Hindlimb muscle (tissue), 1 donor: Measurements from ENCODE around the gene SLC29A3. TPM values are rescaled to one million over a fixed set of nuclear protein-coding genes. Genes with fewer than 3 reads are reported as not detected.

ENCODE experiments used
- DNase-seq: peaks from one replicate; pipeline ENCODE4 v3.0.0-alpha.2; 2013
- polyA plus RNA-seq: library from polyadenylated mRNA; unstranded; fragments of 120-200 nt; gene quantifications from one replicate; pipeline ENCODE4 v1.2.1, GENCODE V29; 2013; ENCODE audit not compliant: insufficient read length

Gene SLC29A3
- polyA plus RNA-seq, 1 donor = 3.9 TPM

DNA sequence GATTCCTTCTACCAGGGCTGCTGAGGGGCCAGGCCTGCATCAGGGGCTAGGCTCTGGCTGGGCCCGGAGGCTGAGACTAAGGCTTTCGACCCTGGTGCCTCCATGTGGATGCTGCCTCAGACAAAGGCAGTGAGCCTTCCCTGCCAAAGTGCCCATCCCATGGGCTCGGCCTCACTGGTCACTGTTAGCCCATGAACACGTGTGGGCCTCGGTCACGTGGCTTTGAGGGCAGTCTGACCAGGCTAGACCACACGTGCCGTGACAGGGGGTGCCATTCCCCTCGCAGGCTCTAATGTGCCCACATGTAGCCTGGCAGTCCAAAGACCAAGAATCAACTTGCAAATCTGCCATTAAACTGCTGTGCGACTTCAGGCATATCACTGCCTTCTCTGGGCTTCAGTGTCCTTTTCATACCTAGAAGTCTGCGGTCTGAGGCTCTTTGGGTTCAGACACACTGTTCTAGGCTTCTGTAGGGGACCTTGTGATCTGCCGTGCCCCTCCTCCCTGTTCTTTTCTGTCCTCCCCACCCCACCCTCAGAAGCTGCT is 17.6 kb upstream of the SLC29A3 start:
- DNase-seq = no peak

DNA sequence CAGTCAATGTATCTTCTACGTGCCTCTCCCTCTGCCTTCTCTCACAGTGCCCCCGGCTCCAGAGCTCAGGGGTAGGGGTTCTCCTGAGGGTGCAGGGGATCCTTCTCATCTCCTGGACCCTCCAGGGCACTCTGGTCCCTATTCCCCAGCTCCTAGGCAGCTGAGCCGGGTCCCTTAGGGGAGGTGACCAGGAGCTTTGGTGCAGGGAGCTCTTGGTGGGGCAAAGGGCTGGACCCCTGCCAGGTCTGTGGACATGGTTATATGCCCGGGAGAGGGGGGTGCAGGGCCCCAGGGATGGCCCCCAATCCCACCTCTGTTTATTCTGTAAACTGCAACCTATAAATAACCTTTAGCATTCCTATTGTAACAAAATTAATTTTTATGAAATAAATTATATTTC is 16.6 kb upstream of the SLC29A3 start:
- DNase-seq = no peak

GRCh38 chr10:71302874-71303568 is 16.0 kb upstream of the SLC29A3 start:
- peak; percentile 48 for DNase-seq

GRCh38 chr10:71303569-71303907 is 15.5 kb upstream of the SLC29A3 start:
- no peak for DNase-seq

- no peak for DNase-seq
Observed at GRCh38 chr10:71304914-71305313, 14.1 kb upstream of the SLC29A3 start.

DNA sequence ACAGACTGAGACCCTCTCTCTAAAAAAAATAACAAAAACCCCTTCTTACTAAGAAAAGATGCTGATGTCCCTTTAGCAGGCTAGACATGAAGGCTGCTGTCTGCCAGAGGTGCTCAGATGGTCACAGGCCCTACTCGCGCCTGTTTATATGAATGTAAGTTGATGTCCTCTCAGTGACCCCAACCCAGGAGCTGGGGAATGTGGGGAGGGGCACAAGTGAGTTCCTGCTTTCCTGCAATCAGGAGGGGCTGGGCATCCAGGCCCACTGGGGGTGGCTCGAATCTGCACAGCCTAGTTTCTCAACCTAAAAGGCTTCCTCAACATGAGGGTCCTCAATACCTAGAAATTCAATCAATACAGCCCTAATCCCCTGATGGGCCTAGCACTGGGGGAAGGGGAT is 12.1 kb upstream of the SLC29A3 start:
- DNase-seq = no peak

GRCh38 chr10:71307469-71308085 is 11.5 kb upstream of the SLC29A3 start:
- no peak for DNase-seq

GRCh38 chr10:71308244-71308643 is 10.8 kb upstream of the SLC29A3 start:
- DNase-seq = no peak

- no peak for DNase-seq
Observed at GRCh38 chr10:71308985-71309384, 10.1 kb upstream of the SLC29A3 start.

GRCh38 chr10:71309919-71310318 is 9.1 kb upstream of the SLC29A3 start:
- no peak for DNase-seq

- no peak for DNase-seq
Observed at GRCh38 chr10:71312220-71312619, 6.8 kb upstream of the SLC29A3 start.

DNA sequence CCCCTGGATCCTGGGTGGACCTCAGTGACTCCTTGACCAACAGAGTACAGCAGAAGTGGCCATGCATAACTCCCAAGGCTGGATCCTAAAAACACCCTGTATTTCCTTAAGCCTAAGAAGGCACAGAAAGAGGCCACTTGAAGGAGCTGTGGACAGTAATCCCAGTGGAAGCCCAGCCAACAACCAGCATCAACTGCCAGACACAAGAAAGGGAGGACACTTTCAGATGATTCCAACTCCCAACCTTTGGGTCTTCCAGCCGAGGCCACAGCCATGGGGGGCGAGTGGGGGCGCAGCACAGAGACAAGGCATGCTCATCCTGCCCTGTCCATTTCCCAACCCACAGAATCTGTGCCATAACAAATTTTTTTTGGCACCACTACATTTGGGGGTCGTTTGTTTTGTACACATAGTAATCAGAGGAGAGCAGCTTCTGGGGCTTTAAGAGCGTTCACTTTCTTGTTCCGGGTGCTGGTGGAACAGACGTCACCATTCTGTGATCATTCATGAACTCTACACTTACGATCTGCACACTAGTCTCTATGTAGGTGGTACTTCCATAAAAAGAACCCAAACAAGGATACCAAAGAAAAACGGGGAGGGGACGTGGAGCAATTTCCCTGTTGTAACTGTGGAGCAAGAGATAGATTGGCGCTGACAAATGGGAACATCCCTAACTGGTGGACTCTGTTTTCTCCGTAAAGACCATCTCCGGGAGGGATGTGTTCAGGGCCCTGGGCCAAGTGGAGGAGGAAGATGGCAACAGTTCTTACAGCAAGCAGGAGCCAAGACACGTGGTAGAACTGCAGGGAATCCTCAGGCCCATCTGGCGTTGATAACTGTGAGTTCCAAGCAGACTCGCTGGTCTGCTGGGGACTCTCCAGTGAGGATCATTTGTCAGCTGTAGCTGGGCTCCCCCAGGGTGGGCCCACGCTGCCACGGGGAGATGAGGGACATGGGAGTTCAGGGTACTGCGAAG is 6.0 kb upstream of the SLC29A3 start:
- DNase-seq = peak; percentile 86

- DNase-seq = peak; percentile 74
Observed at GRCh38 chr10:71314028-71314693, 4.9 kb upstream of the SLC29A3 start.

- DNase-seq = no peak
Observed at GRCh38 chr10:71314694-71315225, 4.3 kb upstream of the SLC29A3 start.

DNA sequence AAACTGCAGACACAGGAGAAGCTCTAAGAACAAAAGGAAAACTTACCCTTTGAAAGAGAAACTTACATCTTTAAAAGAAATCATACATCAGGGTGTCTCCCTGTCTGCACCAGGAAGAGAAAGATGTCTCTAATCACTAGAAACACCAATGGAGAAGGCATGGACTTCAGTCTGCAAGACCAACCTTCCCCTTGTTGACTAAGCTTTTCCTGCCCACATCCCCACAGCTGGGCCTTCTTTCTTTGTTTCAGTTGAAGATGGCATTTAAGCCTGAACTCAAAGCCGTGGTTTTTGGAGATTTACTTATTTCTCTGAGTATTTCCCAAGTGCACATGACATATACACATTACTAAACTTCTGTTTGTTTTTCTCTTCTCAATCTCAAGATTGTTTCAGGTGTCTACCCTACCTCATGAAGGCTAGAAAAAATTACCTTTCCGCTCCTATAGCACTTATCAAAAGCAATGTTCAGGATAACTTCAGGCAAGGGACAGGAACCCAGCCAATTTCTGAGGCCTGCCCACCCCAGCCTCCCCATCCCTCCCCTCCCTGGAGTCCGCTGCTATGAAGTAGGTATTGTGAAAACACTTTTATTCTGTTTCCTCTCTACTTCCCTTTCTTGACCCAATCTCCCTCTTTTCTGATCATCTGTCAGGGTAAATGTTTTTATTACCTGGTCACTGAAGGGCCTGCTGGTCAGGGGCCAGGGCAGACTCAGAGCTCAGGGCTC is 2.8 kb upstream of the SLC29A3 start:
- no peak for DNase-seq

DNA sequence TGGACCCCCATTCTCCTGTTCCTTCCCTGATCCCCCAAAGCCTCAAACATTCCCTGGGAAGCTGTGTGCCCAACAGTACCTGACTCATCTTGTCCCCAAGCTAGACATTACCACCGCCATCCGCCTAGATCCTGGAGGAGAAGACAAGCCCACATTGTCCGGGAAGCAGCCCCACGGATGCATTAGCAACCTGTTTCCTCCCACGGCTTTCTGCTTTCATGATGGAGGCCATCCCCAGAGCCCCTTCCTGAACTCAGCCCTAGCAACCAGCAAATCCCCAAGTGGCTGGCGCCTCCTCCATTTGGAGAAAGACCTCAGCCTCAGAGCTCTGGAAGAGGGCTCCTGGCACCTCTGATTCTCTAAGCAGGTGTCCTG is 2.3 kb upstream of the SLC29A3 start:
- DNase-seq = no peak

DNA sequence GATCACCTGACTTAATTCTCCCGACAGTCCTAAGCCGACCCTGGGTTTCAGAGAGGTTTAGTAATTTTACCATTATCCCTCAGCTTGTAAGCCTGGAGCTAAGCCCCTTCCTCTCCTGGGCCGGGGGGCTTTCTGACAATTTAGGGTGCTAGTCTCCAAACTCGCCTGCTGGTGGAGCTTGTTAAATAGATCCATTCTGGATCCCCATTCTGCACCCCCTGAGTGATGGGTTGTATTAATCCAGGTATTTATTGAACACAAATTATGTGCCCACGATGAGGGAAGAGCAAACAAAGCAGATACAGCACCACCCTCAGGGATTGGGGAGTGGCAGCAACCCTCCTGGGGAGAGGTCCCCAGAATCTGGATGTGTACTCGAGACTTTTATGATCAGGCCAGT is 1.3 kb upstream of the SLC29A3 start:
- no peak for DNase-seq

GRCh38 chr10:71319800-71320392 is 837 bp downstream of the SLC29A3 start:
- DNase-seq = no peak

GRCh38 chr10:71320592-71320991 is 1.5 kb downstream of the SLC29A3 start:
- no peak for DNase-seq

DNA sequence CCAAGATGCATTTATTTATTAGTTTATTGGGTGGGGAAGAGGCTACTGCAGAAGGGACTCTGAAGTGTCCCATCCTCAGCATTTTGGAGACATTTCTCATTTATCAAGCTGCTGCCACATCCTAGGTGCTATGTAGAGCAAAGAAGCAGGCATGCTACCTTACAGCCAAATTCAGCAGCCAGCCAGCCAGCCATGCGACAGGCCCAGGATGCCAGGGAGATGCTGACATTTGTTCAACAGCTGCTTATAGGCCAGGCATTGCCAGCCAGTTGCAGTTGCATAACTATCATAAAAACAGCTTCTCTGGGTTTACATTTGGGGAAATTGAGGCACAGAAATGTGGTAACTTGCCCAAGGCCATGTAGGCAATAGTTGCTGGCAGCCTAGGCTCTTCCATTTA is 2.3 kb downstream of the SLC29A3 start:
- DNase-seq = no peak

GRCh38 chr10:71323407-71323806 is 4.3 kb downstream of the SLC29A3 start:
- DNase-seq = no peak
